HG02943 (cell line): Measurements from ENCODE around the gene ITPR2.
"Not testable (repeated sequence)": the region's sequence is repeated elsewhere in the genome, so short reads cannot be mapped to it uniquely, and the experiment has no call there.

Experiments
- ATAC-seq: cut with Tn5 transposase; IDR thresholded peaks from one replicate; pipeline ENCODE4 v1.9.1; 2021; ENCODE audit warnings: mild to moderate bottlenecking, low read depth, moderate library complexity; ENCODE audit not compliant: unreplicated experiment

ITPR2 gene

DNA sequence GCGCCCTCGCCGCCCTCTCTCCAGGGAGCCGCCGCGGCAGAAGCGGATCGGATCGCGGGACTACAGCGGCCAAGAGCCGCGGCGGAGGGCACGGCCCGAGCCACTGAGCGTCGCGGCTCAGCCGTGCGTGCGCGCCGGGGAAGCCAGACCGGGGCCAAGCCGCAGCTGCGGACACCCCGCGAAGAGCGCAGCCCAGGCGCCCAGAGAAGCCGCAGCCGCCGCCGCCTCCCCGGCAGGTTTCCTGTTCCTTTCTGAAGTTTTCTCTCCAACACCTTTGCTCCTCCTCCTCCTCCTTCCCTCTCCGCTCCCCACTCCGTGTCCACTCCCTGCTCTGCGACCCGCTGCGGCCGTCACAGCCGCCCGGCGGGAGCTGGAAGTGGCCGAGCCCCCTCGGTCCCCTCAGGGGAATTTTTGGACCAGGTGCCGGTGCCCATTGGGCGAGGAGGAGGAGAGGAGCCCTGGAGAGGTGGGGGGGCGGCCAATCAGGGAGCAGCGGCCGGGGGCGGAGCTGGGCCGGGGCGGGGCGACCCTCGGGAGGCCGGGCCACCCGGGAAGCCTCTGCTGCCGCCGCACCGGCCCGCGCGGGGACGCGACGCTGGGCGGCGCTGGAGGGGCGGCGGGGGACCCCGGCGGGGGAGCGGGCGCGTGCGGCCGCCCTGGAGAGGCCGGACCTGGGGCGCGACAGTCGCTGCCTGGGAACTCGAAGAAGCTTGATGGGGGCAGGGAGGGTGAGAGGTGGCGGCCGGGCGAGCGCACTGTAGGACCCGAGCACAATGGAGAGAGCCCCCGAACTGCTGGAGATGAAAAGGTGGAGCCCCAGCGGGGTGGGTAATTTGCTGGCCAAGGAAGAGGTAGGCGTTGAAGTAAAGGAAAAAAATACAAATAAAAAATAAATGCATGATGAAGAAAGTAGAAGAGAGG lies at the start of gene ITPR2:
ITPR2 (minus strand) TSS at position 373 of the 921 bp plus-strand sequence. CDS start 413 bp downstream, outside the sequence.
- peak; percentile 66 for ATAC-seq

DNA sequence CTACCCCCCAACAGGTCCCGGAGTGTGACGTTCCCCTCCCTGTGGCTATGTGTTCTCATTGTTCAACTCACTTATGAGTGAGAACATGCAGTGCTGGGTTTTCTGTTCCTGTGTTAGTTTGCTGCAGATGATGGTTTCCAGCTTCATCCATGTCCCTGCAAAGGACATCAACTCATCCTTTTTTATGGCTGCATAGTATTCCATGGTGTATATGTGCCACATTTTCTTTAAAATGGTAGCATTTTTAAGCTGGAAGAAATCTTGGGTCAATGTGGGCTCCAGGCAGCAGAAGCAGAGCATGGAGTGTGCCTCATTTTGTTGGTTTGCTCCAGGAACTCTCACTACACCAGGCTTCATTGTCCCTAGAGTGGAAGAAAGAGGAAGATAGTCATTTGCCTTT lies 47.6 kb upstream of the ITPR2 start:
- ATAC-seq, result no peak

DNA sequence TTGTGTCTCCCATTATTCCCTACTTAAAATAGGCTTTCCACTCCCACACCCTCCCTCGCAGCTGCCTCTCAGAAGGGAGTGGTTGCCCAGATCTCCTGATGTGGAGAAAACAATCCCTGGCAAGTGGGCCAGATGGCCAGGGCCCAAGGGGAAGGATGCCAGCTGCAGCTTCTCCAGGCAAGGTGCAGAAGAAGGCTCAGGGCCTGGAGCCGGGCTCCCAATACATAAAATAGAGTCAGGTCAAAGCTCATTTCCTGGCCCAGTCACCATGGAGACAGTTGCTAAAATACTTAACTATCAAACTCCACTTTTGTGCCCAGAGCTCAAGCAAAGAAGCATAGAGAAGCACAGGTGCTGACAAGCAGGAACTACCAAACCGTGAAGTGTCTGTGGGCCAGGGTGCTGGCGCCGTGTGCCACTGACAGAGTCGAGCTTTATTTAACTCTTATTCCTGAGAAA lies 45.7 kb upstream of the ITPR2 start:
- peak; percentile 80 for ATAC-seq

DNA sequence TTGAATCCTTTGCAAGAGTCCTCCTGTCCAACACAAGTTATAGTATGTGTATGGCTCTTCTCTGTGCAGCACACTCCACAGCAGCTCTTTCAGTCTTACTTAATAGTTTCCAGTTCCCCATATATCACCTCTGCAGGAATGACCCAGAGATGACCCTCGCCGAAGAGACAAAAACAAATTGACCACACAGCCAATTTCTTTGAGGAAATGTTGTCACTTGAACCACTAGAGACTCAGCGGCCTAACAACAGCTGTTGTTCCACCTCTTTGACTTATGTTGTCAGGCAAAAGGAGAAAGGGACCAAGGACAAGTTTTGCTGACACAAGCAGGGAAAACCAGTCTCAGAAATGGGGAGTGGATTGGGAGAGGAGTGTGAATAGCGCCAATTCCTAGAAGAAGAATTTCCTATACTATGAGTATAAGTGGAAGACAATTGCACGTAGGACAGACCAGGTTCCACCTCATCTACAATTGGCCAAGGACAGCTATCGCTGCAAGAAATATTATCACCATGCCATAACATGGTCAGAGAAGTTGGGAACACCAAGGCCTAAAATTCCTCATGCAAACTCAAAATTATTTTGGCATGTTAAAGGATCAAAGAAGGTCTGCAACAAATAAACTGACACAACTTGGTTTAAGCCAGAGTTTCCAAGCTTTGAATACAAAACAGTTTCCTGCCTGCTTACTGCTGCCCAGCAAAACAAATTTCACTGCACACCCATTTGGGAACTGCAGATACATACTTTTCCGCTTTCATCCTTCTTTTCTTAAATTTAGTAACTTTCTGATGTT lies 41.7 kb upstream of the ITPR2 start:
- ATAC-seq, result peak; percentile 55

DNA sequence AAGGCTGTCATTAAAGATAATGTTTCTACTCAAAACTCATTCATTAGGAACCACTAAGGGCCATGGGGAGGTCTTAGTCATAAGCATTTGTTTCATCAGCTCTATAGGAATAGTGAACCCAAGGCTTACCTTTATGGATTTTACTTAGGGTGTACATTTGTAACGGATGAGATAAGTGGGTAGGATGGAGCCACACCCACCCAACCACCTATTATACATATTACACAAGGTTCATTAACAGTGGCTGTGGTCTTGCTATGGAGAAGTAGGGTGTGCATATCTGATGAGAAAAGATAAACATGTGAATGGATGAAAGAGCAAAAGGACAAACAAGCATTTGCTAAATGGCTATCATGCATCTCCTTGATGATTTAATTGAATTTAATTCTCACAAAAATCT lies 39.6 kb upstream of the ITPR2 start:
- ATAC-seq, result no peak

DNA sequence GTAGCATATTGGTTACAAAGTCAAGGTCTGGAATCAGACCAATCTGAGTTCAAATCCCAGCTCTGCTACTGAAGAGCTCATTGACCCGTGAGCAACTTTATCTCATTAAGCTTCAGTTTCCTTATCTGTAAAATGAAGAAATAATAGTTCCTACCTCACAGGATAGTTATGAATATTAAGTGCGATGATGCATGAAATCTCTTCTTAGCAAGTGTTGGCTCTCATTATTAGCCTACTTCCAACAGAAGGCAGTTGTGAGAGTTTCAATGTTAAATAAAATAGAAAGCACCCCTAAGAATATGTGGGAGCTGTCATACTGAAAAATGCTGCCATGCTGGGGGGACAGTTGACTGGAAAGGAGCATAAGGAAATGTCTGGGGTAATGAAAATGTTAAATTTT lies 39.0 kb upstream of the ITPR2 start:
- no peak for ATAC-seq

DNA sequence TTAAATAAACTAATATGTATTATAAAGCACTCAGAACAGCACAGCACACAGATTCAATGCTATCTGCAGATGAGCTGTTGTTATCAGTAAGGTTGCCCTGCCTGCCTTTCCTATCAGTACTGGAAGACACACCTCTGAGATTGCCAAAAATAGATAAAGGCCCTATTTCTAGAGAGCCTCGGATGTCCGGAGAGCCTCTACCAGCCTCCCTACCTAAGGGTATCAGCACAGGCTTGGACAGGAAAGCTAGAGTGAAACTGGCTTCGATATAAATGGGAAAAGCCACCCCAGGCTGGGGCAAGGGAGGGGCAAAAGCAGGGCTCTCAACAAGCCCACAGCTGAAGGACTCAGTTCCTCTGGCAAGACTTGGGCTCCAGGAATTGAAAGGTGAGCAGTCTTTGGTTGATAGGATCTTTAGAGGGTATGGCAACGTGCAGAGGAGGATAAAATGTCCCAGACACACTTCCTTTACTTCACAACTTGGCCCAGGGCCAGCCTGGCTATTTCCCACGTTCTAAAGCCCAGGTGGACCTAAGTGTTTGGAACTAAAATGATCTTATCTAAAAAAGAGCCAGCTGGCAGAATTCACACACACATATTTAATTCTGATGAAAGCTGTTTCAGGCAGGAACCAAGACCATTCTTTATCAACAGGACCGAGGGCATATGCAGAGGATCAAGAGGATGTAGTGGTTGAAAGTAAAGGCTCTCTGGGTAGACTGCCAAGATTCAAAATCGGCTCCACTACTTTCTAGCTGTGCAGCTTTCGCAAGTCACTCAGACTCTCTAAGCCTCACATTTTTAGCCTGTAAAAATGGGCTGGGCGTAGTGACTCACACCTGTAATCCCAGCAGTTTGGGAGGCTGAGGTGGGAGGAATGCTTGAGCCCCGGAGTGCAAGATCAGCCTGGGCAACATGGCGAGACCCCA lies 37.8 kb upstream of the ITPR2 start:
- ATAC-seq, result no peak

DNA sequence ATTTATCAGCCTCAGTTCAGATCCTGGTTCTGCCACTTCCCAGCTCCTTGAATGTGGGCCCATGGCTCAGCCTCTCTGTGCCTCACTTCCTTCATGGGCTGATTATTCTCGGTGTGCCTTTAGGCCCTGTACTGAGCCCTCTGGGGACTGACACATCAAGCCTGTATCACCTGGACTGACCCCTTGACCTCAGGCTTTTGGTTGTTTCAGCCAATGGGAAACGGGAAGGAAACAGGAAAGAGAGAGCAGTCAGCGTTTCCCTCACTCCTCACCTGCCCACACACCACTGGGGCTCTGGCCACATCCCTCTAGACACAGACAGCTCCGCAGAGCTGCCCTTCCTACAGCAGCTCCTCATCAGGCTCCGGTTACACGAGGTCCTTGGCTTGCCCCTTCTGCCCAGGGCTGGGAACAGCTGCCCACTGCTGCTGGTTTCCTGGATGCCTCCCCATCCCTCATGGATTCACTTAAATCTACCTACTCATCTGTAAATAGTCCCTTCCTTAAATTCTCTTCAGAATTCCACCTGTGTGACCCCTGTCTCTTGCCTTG lies 37.0 kb upstream of the ITPR2 start:
- no peak for ATAC-seq

DNA sequence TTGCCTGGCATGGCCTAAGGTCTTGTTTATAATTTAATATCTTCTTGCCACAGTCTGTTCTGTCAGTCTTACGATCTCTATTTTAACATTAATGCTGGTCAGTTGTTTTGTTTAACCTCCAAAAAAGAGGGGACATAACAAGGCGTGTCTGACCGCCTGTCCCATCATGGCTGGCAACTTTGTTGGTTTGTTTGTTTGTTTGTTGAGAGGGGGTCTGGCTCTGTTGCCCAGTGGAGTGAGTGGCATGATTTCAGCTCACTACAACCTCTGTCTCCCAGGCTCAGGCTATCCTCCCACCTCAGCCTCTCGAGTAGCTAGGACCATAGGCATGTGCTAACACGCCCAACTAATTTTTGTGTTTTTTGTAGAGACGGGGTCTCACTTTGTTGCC lies 36.1 kb upstream of the ITPR2 start:
- ATAC-seq, result no peak

DNA sequence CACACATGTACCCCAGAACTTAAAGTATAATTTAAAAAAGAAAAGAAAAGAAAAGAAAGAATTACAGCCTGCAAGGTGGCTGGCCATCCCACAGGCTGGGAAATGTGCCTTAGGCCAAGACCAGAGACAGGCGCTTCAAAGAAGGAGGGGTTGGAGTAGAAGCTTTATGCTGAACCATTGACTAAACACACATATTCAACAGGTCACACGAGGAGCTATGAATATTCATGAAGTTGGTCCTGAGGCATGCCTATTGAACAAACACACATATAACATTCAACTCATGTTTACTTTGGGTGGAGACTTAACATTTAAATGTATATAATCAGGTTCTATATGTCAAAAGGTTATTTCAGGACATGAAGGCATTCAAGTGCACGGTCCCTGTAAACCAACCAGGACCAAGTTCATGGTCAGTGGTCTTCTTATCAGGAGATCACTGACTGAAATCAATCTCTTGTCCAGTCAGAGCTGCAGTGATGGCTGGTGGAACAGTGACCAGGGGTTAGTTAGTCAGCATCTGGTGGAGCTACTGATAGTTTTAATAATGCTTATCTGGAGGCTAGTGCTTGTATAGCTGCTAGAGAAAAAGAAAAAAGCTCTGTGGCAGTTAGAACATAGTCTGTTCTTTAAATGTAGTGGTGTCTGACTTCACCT lies 35.6 kb upstream of the ITPR2 start:
- no peak for ATAC-seq

DNA sequence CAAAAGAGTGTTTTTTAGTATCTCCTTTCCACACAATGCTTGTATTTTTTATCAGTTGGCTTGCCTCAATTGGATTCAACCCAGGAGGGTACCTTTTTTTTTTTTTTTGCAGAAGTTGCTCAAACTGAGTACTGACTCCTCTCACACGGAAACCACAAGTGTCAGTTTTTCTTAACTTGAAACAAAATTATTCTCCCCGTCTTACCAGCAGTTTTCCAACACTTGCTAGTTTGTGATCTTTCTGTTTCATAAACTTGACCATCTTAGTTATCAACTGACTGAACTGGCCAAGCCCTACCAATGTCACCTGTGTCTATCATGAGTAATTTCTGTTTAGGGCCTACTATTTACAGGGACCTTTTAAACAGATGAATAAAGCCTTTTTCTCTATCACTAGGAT lies 34.1 kb upstream of the ITPR2 start:
- ATAC-seq, result peak; percentile 70

DNA sequence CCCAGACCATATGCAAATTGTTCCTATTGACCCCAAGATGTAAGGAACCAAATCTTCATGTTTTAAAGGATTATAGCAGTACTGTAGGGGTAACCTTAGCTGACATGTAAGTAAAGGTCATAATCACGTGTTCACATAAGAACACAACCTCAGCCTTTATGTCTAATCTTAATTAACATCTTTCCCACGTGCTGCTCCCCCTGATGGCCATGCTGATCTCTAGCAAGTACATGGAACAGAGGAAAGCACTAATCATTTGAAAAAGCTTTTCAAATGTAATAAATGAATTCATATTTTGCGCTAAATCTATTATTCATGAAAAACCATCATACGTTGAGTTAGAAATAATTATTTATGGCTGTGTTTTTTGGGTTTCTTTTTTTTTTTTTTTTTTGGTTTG lies 30.5 kb upstream of the ITPR2 start:
- ATAC-seq, result no peak

DNA sequence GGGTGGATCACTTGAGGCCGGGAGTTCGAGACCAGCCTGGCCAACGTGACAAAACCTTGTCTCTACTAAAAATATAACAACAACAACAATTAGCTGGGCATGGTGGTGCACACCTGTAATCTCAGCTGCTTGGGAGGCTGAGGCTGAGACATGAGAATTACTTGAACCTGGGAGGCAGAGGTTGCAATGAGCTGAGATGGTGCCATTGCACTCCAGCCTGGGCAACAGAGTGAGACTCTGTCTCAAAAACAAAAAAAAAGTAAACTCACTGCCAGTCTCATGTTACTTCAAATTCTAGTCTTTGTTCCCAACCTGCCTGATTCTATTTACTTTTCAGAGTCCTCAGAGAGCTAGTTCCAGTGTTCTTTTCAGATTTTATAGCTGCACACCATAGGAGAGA lies 29.8 kb upstream of the ITPR2 start:
- ATAC-seq, result not testable (repeated sequence)

DNA sequence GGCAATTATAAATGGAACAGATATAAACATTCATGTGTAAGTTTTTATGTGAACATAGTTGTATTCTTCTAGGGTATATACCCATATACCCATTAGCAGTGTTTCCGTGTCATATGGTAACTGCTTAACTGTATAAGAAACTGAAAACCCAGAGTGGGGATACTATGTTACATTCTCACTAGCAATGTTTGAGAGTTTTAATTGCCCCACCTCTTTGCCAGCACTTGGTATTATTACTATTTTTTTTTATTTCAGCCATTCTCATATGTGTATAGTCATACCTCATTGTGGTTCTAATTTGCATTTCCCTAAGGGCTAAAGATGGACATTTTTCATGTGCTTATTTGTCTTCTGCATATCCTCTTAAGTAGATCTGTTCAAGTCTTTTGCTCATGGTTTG lies 28.7 kb upstream of the ITPR2 start:
- ATAC-seq, result no peak

DNA sequence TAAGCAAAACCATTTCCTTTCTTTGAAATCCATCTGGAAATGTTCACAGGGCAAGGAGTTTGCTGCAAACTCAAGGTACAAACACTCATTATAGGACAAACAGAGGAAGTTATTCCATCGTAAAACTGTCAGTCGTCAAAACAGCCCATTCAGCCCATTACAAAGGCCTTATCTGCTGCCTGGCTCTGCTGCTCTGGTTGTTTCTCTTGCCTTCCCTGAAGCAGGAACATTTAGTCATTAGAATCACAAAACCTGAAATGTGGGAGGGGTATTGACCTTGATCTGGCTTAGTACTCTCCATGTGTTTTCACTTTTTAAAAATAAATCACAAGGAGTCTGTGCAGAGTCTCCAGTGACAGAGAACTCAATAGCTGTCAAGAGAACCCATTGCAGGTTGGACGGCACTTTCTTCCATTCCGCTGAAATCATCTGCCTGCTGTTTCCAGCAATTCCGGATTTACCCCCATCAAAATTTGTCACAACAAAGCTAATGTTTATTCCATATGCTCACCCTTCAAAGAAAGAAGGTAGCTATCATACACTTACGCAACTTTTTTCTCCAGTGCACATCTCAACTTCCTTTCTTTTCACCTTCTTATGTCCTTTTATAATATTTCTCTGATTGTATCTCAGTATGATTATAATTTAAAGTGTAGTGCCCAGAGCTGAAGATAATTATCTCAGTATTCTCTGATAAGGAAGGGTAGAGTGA lies 24.6 kb upstream of the ITPR2 start:
- no peak for ATAC-seq

DNA sequence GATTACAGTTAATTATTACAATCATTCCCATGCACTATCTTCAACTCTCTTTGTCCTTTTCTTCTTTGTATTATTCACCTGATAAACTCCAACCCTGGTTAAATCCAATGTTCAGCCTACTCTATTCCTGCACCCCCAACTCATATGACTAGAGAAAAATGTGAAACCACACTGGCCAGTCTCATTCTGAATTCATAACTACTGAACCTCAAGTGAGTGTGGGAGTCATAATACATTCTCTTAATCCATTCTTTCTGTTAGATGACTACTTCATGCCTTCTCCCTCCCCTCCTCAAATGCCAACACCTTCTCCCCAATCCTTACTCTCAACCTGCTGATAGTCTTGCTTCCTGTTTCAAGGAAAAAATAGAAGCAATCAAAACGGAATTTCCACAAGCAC lies 22.3 kb upstream of the ITPR2 start:
- ATAC-seq, result no peak

DNA sequence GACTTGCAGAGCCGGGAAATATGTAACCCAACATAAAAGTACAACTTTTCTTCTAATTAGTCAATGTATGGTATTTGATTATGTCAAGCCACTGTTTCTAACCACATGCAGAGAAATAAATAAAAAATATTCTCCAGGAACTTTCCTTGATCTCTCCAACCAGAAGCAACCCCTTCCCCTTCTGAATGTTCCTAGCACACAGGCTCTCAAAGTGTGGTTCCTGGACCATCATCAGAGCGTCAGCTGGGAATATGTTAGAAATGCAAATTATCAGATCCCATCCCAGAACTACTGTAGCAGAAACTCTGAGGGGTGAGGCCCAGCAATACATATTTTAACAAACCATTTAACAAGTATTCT lies 21.0 kb upstream of the ITPR2 start:
- no peak for ATAC-seq

DNA sequence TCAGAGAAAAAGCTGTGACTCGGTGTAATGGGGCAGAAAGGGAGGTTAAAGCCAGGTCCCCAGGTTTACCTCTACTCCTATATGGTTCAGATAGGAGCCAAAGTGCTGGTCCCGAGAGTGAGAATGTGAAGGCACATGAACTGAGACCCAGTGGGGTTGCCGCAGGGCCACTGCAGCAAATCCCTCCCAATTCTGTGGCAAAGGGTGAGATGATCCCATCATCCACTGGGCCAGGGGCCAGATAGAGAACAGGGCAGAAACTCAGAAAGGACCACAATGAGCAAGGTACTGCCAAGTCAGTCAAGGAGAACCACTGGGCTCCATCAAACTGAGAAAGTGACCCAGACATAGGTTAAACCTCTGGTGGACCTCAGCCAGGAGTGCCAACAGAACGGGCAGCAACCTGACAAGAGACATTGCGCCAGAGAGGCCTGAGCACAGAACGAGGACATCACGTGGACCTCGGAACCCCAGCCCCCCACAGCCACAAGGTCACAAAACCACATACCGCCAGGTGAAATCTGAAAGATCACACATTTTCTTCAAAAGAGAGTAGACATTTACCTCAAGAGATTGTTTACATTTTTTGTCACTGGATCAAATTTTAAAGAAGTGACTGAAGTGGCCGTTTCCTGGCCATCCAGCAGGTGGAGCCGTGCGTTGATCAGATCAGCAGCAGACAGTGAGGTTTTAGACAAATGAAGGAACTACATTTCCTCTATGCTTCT lies 20.5 kb upstream of the ITPR2 start:
- no peak for ATAC-seq
